GOT3 (cell line): ENCODE measurements around the gene PIAS2.
"Not testable (repeated sequence)": the region's sequence is repeated elsewhere in the genome, so short reads cannot be mapped to it uniquely, and the experiment has no call there.

Experiments used
- DNase-seq: peaks from one replicate; lab custom pipeline; 2025; ENCODE audit warnings: mixed read lengths; lab: John Stamatoyannopoulos, UW

The PIAS2 gene

GRCh38 chr18:46909497-46909896 is 7.8 kb downstream of the PIAS2 start:
- DNase-seq: no peak

DNA sequence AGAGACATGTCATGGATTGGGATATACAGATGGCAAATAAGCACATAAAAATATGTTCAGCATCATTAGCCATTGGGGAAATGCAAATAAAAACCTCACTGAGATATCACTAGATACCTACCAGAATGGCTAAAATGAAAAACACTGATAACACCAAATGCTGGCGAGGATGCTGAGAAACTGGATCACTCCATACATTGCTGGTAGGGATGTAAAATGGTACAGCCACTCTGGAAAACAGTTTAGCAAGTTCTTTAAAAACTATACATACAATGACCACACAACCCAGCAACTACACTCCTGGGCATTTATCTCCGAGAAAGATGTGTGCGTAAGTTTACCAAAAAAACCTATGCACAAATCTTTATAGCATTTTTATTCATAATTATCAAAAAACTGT is 13.9 kb downstream of the PIAS2 start:
- no peak for DNase-seq

GRCh38 chr18:46899274-46899948 is 17.9 kb downstream of the PIAS2 start:
- DNase-seq: no peak

DNA sequence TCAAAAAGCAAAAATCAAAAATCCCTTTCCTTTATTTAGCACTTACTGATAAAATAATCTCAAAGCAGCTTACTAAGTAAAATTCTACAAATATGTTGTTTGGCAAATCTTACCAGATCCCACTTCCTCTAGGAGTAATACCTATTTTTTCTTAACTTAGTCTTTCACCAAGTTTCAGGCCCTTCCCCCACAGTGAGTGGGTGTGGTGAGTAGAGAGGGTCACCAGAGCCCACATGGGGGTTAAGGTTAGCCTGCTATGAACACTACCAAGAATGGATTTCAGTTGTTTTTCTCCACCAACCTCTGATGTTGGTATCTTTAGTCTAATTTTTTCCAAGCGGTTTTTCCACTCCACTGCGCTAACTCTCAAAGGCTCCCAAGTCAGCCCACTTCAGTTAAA is 23.2 kb downstream of the PIAS2 start:
- DNase-seq: no peak

GRCh38 chr18:46893360-46893759 is 23.9 kb downstream of the PIAS2 start:
- no peak for DNase-seq

- no peak for DNase-seq
Observed at GRCh38 chr18:46892842-46893241, 24.5 kb downstream of the PIAS2 start.

GRCh38 chr18:46891742-46892214 is 25.5 kb downstream of the PIAS2 start:
- DNase-seq: no peak

DNA sequence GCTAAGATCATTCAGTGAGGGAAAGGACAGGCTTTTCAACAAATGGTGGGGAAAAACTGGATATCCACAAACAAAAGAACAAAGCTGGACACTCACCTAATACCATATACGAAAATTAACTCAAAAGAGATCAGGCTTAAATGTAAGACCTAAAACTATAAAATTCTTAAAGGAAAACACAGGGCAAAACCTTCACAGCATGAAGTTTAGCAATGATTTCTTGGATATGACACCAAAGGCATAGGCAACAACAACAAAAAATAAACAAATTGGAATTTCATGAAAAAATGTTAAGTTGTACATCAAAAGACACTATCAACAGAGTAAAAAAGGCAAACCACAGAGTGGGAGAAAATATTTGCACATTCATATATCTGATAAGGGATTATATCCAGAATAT is 28.3 kb downstream of the PIAS2 start:
- DNase-seq: no peak

GRCh38 chr18:46886893-46887292 is 30.4 kb downstream of the PIAS2 start:
- DNase-seq: no peak

- DNase-seq: no peak
Observed at GRCh38 chr18:46883180-46883579, 34.1 kb downstream of the PIAS2 start.

GRCh38 chr18:46877329-46877987 is 39.8 kb downstream of the PIAS2 start:
- DNase-seq: no peak

DNA sequence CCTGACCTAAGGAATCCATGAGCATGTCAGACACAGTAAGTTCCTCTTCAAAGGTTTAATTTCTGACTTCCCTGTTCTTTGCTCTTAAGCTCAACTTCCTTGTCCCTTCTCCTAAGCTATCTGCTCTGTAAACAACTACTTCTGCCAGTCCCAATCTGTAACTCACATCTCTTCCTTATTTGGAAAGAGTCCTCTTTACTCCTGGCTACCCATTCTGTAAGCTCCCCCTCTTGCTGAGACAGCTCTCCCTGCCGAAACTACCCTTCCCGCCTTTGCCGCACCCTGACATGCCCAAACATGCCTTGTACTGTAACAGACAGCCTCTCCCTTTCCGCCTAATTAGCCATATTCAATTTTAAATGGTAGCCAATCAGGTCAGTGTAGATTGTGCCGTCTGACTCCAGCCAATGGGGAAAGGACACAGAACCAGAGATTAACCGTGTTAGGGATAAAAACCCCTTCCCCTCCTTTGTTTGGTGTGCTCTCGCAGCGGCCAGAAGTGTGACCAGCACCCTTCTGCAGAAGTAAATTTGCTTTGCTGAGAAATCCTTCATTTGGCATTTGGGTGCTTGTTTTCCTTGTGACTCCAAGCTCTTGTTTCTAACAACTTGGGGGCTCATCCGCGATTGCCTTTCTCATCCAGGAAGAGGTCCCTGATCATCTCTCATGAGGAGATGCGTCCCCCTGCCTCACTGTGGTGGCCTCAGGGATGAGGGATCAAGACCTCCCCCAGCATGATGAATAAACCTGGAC is 49.0 kb downstream of the PIAS2 start:
- DNase-seq: no peak

DNA sequence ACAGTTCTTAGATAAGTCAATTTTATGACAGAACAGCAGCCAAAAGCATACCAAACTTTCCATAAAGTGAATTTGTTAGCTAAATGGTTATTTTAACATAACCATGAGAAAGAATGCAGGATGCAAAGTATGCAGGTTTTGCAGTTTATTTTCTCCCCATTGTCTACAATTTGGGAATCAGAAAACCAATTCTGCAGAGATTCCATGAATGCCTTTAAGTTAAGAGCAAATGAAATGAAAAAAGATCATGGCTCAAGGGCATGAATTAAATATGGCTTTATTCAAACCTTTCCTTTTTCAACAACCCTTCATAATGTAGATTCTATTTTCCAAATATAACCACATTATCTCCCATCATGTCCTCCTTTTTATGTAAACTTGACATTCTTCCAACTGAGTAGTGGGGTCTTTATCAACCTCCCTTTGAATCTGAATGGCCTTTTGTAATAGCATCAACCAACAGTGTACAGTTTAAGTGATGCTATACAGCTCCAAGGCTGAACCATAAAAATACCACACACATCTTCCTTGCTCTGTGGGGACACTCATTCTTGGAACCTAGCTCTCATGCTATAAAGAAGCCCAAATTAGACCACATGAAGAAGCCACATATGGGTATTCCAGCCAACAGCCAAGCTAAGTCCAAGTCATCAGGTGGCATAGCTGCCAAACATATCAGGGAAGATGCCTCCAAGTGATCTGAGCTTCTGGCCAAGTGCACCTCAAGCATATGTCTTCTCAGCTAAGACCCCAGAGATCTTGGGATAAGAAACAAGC is 49.8 kb downstream of the PIAS2 start:
- no peak for DNase-seq

DNA sequence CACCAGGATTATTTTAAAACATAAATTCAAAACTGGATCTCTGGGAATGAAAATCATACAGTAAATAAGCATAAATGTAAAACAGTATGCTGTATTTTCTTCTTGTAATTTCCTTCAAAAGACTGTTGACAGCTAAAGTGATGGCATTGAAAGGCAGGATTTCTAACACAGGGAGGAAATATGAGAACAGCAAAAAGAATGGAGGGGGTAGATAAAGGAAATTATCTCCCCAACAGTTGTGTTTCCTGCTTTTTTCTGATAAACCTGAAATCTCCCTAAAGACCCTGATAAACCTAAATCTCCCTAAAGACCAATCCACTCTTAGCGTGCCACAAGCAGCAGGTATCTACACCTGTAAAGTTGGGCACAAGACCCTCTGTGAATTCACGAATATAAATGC is 50.8 kb downstream of the PIAS2 start:
- no peak for DNase-seq

- not testable (repeated sequence) for DNase-seq
Observed at GRCh38 chr18:46865245-46865644, 52.1 kb downstream of the PIAS2 start.

GRCh38 chr18:46859855-46860254 is 57.5 kb downstream of the PIAS2 start:
- no peak for DNase-seq

GRCh38 chr18:46858290-46858689 is 59.0 kb downstream of the PIAS2 start:
- DNase-seq: no peak

- no peak for DNase-seq
Observed at GRCh38 chr18:46856973-46857372, 60.3 kb downstream of the PIAS2 start.

- no peak for DNase-seq
Observed at GRCh38 chr18:46849007-46849406, 68.3 kb downstream of the PIAS2 start.

DNA sequence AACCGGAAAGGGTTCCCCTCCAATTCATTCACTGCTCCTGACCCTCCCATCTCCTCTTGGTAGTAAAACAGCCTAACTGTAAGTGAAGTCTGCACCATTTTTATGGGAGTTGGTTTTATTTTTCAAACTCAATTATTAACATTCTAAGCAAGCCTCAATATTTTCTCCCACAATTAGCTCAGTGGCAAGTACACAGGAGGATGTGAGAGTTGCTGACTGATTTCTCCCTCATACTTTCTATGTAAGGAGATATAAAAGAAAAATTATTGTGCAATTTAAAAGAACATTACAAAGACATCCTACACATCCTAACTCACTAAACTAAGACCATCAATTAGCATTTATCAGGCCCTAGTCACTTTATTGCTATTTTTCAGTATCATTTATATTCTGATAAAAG is 73.9 kb downstream of the PIAS2 start:
- no peak for DNase-seq

GRCh38 chr18:46842583-46842982 is 74.7 kb downstream of the PIAS2 start:
- no peak for DNase-seq

DNA sequence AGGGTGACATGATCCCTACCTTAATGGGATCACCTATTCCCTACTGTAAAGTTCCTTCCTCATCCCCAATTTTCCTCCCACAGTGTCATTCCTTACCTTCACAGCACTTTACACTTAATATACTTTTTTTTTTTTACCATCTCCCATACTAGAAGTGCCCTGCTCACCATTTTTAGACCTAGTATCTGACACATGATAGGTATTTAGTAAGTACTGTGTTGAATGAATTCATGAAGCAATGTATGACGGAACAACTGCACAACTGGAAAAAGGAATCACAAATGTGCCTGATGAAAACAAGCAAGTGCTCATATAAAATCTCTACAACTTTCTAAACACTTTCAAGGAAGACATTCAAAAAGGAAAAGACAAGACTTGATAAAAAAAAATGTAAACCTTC is 83.4 kb downstream of the PIAS2 start:
- no peak for DNase-seq
